Neutrophil (primary cell): Measurements from ENCODE around the gene SPSB1.

ENCODE experiments used
- H3K27ac ChIP-seq: fragments of 200-600 bp; sonication (generic); 2 replicates; pipeline ENCODE4 v1.5.1; 2016; ENCODE audit warnings: mild to moderate bottlenecking, moderate library complexity
- H3K27me3 ChIP-seq: fragments of 200-600 bp; sonication (generic); 2 replicates; pipeline ENCODE4 v1.6.0; 2016; ENCODE audit warnings: mild to moderate bottlenecking
- H3K36me3 ChIP-seq: fragments of 200-600 bp; sonication (generic); 2 replicates; pipeline ENCODE4 v1.5.1; 2017
- H3K4me1 ChIP-seq, 2 experiments: fragments of 200-600 bp in 1 of 2; sonication (generic) in 1 of 2; 1 replicate in 1 of 2; 2 replicates in 1 of 2; pipeline versions ENCODE4 v1.5.1 to v1.6.1; 2013 to 2016; ENCODE audit warnings: low read depth in 1 of 2, low read length in 1 of 2, mild to moderate bottlenecking in 1 of 2, moderate library complexity in 1 of 2; ENCODE audit not compliant: control insufficient read depth in 1 of 2, insufficient read depth in 1 of 2
- H3K4me3 ChIP-seq, 2 experiments: fragments of 200-600 bp in 1 of 2; sonication (generic) in 1 of 2; 1 replicate in 1 of 2; 2 replicates in 1 of 2; pipeline ENCODE4 v1.5.1; 2013 to 2016; ENCODE audit warnings: low read depth in 1 of 2, low read length in 1 of 2, mild to moderate bottlenecking in 1 of 2, moderate library complexity in 1 of 2
- H3K9me3 ChIP-seq: fragments of 200-600 bp; sonication (generic); 2 replicates; pipeline ENCODE4 v1.5.1; 2016
- TF ChIP-seq, protein P1 (sequence below): fragments of 200-600 bp; sonication (generic); IDR thresholded peaks from 2 replicates; pipeline ENCODE4 v1.5.1; 2016; ENCODE audit warnings: antibody characterized with exemption

SPSB1 gene

DNA sequence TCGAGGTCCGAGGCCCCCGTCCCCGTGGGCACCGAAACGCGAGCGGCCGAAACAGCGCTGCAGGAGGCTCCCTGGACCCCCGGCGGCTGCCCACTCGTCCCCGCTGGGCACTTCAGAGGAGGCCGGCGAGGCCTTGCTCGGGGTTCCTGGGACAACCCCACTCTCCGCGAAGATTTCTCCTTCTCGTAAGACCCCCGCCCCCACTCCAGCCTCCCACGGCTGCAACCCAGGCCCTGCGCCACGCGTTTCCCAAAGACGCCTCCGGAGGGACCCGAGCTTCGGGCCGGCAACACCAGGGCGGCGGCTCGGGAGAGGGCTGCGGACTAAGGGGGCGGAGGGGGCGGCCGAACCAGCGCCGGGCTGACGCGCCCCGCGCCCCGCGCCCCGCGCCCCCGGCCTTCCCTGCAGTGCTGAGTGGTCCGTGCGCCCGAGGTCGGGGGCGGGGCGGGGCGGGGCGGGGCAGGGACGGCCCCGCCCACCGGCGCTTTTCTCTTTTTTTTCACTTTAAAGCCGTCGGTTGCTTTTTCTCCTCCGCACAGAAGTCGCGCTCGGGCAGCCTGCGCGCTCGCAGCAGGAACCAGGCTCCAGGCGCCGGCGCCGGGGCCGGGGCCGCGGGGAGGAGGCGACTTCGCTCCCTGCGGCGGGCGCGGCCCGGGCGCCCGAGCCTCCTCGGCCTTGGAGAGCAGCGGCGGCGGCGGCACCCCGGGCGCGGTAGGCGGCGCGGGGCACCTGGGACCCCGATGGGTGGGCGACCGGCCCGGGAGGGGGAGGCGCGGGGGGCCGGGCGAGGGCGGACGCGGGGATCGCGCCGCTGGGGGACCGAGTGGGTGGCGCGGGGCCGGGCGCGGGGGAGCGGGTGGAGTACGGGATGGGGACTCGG, at the start of gene SPSB1:
Gene SPSB1, plus strand, starts transcription at position 534 of the 880 bp plus-strand sequence. CDS start 62,998 bp downstream, outside the sequence.
- Histone ChIP-seq H3K36me3 (no peaks in the 10 kb centered on the region), H3K27me3 (peaks cover 77% of the 10 kb centered on the region), H3K27ac (no peak within 1 kb of the TSS), H3K4me1 (peaks cover 18 to 20% of the 10 kb centered on the region in 2 experiments), H3K9me3 (no peaks in the 10 kb centered on the region), H3K4me3 (peak within 1 kb of the TSS; percentile 57 to 68)
- TF ChIP-seq, protein P1, sequence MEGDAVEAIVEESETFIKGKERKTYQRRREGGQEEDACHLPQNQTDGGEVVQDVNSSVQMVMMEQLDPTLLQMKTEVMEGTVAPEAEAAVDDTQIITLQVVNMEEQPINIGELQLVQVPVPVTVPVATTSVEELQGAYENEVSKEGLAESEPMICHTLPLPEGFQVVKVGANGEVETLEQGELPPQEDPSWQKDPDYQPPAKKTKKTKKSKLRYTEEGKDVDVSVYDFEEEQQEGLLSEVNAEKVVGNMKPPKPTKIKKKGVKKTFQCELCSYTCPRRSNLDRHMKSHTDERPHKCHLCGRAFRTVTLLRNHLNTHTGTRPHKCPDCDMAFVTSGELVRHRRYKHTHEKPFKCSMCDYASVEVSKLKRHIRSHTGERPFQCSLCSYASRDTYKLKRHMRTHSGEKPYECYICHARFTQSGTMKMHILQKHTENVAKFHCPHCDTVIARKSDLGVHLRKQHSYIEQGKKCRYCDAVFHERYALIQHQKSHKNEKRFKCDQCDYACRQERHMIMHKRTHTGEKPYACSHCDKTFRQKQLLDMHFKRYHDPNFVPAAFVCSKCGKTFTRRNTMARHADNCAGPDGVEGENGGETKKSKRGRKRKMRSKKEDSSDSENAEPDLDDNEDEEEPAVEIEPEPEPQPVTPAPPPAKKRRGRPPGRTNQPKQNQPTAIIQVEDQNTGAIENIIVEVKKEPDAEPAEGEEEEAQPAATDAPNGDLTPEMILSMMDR, result no peak

DNA sequence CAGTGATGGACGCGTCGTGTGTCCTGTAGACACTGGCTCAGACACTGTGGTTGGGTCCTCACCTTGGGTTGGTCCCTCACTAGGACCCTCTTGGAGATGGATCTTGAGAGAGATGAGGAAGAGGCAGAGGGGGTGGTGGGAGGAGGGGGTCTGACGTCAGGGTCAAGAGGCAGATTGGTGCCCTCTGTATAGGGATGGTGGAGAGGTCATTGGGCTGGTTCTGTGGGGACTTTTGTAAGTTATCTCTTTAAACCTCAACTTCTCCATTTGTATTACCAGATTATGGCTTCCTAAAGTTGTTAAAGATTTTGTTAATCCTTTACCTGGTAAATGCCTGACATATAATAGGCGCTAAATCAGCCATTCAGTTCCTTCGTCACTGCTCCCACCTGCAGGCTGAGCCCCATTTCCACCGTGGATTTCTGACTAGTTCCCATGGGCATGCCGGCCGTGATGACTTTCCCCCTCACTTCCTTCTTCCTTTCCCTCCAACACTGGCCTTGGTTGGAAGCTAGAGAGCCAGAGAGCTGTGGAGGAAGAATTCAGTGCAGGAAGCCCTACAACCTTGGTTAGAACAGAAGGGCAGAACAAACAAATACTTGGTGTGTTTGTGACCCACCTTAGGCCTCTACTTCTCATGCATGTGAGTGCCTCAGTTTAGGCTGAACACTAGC, 49.5 kb upstream of the SPSB1 start:
- H3K27me3 ChIP-seq, result no peaks in the 10 kb centered on the region
- peak overlapping the region; percentile 86 for H3K27ac ChIP-seq
- H3K36me3 ChIP-seq, result peaks cover 16% of the 10 kb centered on the region
- H3K4me1 ChIP-seq, result peaks cover 89 to 92% of the 10 kb centered on the region in 2 experiments
- TF ChIP-seq, protein P1, result no peak
- no peaks in the 10 kb centered on the region for H3K9me3 ChIP-seq
- peak overlapping the region; percentile 39 to 49 for H3K4me3 ChIP-seq

DNA sequence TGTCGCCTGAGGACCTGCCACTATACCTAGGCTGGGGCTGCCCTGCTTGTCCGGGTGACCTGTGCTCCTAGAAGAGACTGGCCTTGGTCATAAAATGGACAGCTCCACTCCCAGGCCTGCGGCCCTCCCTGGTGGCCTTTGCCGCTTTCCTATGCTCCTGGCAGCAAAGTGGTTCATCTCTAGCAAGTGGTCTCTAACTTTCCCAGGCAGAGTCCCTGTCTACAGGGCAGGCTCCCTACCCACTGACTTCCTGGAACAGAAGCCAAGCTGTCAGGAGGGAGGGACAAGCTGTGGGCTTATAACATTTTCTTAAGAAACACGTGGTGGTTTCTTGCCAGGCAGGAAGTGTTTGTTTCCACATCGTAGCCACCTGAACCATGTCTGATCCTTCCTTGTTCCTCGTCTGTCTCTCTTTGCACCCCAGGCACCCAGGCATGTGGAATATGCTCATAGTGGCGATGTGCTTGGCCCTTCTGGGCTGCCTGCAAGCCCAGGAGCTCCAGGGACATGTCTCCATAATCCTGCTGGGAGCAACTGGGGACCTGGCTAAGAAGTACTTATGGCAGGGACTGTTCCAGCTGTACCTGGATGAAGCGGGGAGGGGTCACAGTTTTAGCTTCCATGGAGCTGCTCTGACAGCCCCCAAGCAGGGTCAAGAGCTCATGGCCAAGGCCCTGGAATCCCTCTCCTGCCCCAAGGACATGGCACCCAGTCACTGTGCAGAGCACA, 48.0 kb upstream of the SPSB1 start:
- Histone ChIP-seq H3K36me3 (peaks cover 29% of the 10 kb centered on the region), H3K27ac (peak overlapping the region; percentile 86), H3K4me3 (peak overlapping the region; percentile 39 to 49), H3K27me3 (no peaks in the 10 kb centered on the region), H3K9me3 (no peaks in the 10 kb centered on the region), H3K4me1 (peaks cover 78 to 83% of the 10 kb centered on the region in 2 experiments)
- TF ChIP-seq, protein P1, result no peak

DNA sequence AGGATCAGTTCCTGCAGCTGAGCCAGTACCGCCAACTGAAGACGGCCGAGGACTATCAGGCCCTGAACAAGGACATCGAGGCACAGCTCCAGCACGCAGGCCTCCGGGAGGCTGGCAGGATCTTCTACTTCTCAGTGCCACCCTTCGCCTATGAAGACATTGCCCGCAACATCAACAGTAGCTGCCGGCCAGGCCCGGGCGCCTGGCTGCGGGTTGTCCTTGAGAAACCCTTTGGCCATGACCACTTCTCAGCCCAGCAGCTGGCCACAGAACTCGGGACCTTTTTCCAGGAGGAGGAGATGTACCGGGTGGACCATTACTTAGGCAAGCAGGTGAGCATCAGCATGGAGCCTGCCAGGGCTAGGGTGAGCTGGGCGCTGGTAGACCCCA, 47.5 kb upstream of the SPSB1 start:
- H3K27me3 ChIP-seq, result no peaks in the 10 kb centered on the region
- H3K9me3 ChIP-seq, result no peaks in the 10 kb centered on the region
- peaks cover 78 to 82% of the 10 kb centered on the region in 2 experiments for H3K4me1 ChIP-seq
- peak overlapping the region; percentile 39 to 49 for H3K4me3 ChIP-seq
- TF ChIP-seq, protein P1, result no peak
- peaks cover 30% of the 10 kb centered on the region for H3K36me3 ChIP-seq
- H3K27ac ChIP-seq, result peak overlapping the region; percentile 86

DNA sequence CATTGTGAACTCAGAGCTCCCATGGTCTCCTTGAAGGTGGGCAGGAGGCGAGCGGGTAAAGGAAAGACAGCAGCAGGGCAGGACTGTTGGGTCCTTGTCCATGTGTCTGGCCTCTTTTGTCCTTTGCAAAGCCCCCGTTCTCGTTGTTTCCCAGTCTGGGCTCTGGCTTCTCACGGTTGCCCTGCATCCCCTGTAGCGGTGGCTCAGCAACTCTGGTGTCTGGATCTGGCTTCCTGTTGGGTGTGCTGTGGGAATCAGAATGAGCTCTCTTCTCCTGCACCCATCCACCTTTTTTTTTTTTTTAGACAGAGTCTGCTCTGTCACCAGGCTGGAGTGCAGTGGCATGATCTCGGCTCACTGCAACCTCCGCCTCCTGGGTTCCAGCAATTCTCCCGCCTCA, 47.0 kb upstream of the SPSB1 start:
- H3K27ac ChIP-seq, result peak overlapping the region; percentile 86
- TF ChIP-seq, protein P1, result no peak
- H3K27me3 ChIP-seq, result no peaks in the 10 kb centered on the region
- H3K4me1 ChIP-seq, result peaks cover 74 to 77% of the 10 kb centered on the region in 2 experiments
- no peaks in the 10 kb centered on the region for H3K9me3 ChIP-seq
- H3K4me3 ChIP-seq, result peak overlapping the region; percentile 39 to 49
- H3K36me3 ChIP-seq, result peaks cover 34% of the 10 kb centered on the region
